ENCODE results near the gene BCL11B.

BCL11B gene

DNA sequence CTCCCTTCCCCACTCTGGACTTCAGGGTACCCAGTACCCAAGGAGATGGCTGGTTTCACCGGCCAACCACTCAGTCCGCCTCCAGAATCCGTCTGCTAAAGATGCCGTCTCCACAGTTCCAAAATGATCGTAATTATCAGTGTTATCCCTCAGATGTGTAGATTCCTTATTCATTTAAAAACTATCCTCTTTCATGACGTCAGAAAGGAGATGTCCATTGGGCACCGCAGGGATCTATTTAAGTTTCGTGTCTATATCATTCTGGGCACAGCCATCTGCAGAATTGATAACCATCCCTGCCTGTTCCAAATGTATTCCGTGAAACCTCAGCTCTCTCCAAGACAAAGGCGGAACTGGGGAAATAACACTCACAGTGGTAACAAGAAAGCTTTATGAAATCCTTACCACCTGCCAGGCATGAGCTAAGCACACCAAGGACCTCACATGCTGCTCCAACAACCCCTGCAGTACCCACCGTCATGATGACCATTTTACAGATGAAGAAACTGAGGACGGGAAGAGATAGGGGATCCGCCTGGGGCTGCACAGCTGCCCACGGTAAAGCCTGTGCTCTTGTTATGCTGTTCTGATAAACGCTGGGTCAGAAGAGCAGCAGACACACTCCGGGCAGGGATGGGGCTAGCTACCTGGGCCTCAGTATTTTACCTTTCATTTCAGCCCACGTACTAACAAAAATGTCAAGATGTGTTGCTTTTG is 90.0 kb downstream of the BCL11B start:
- DNase-seq (ENCODE audit: low read depth), result no peak

DNA sequence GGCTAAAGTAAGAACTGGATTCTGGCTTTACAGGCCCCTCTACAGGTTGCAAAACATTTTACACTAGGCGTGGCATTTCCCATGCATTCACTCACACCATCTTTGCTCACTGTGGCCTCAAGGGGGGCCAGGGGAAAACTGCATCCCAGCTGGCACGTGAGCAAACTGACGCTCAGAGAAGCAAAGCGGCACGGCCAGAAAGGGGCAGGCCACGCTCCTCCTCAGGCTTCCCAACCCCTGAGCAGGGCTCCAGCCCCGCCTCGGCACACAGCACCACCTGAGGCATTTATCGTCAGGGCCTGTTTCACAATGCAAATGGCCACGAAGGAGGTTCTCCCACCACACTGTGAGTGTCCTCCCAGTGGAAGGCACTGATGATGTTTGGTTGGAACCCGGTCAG is 90.8 kb downstream of the BCL11B start:
- DNase-seq (ENCODE audit: low read depth), result no peak

DNA sequence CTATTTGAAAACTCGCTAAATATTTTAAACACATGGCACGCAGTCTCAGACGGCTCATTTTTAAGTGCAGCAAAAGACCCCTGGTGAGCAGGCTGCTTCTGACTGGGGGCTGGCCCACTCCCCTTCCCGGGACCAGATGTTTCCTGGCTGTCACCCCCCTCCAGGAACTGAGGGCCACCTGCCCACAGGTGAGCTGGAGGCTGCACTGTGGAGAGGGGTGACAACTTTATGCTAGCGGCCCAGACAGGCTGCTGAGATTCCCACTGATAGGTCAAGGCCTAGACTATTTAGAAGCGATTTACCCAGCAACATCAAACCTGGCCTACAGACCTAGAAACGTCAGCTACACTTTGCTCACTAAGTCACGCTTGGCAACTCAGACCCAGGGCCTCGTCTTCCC is 92.1 kb downstream of the BCL11B start:
- no peak for DNase-seq (ENCODE audit: low read depth)

DNA sequence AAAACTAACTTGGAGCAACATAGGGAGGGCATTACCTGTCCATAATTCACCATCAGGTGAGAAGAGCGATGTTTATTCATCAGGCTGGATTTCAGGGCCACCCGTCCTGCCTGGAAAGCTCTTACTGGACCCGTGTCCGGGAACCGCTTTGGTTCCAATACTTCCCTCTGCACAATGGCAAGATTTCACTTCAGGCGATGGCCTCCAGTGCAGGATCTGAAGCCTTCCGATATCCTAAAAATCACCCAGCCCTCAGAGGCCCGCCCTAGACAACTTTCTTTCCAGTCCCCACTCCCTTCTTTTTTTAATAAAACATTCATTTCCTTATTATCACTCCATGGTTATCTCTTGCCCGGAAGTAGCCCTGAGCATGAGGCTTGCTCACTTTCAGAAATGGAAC is 92.5 kb downstream of the BCL11B start:
- no peak for DNase-seq (ENCODE audit: low read depth)

DNA sequence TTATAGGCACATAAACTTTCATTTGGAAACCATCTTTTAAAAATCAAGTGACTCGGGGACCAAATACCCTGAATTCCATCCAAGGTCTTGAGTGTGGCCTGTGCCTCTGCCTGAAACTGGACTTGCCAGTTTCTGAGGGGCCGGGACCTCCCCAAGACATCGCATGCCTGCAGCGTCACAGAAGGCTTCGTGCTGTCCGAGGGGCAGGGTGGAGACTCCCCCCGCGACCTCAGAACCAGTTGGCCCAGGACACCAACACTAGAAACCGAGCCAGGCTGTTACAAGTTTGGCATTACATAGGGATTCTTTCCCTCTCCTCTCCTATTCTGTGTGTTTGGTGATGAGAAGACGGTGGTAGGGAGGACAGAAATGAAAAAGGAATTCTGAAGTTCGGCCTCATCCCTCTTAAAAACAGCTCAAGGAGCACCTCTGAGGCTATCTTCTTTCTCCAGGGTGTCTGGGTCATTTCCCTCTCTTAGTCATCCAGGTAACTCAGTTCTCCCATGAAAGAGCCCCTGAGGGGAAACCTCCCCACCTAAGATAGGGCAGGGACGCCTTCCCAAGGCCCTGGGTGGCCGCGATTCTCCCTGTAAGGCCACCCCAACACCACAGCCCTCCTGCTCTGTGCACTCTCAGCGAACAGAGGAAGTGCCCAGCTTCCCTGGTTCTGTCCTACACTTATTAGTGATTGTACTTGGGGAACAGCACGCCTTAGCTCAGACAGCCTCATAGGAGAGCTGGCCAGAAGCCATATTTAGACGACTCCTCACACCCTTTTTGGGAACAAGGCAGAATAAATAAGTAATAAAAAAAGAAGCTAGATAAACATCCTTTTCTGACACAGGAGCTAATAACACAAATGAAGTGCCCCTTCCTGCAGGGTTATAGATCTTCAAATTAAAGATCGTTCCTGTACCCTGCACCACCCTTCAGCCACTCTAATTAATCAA is 93.8 kb downstream of the BCL11B start:
- no peak for DNase-seq (ENCODE audit: low read depth)

DNA sequence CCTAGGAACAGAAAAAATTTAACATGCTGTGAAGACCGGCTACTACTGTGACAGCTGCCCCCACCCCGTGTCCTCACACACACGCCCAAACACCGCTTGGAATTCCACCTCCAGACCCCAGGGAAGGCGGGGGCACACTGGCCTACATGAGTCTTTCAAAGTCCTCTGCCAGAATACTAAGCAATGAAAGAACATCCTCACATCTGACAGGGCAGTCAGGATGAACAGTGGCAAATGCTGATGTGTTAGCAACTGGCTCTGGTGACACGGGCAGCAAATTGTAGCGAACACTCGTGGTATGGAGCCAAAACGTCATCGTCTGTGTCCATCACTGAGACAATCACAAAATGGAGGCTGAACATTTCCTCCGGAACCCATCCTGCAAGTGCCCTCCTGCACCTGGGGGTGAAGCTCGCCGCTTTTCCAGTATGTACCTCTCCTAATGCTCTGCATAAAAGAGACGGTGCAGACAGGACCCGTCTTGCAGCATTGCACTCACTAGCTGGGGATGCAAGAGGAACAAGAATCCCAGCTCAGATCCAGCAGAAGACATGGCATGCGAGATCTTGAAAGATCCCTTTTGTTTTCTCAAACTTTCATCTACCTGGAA is 94.8 kb downstream of the BCL11B start:
- DNase-seq (ENCODE audit: low read depth), result no peak

DNA sequence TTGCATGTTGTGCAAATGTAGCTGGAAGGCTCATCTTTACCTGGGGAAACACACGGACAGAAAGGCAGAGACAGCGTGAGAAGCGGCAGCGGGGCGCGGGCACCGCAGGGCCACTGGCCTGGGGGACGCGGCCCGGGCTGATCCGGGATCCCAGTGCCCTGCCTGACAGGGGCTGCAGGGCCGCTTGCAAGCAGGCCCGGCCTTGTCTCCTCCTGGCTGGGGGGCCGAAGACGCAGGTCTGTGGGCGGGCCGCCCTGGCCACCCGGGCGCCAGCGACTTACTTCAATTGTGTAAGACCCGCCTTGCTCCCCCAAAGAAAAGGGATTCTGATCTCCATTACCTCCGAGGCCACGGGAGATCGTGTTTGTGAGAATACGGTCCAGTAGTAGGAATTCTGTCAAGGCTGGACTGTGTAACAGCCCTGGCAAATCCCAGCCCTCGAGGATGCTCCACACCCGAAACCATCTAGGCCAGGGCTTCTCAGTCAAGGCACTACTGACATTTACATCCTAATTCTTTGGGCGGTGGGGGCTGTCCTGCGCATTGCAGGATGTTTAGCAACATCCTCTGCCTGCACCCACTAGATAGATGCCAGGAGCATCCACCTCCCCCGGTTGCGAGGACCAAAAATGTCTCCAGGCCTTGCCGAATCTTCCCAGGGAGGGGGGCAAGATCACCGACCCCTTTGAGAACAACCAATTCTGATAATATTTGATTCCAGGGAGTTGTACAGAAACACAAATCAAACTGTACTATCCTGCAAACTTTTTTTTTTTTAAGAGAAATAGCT is 95.6 kb downstream of the BCL11B start:
- DNase-seq (ENCODE audit: low read depth), result no peak

DNA sequence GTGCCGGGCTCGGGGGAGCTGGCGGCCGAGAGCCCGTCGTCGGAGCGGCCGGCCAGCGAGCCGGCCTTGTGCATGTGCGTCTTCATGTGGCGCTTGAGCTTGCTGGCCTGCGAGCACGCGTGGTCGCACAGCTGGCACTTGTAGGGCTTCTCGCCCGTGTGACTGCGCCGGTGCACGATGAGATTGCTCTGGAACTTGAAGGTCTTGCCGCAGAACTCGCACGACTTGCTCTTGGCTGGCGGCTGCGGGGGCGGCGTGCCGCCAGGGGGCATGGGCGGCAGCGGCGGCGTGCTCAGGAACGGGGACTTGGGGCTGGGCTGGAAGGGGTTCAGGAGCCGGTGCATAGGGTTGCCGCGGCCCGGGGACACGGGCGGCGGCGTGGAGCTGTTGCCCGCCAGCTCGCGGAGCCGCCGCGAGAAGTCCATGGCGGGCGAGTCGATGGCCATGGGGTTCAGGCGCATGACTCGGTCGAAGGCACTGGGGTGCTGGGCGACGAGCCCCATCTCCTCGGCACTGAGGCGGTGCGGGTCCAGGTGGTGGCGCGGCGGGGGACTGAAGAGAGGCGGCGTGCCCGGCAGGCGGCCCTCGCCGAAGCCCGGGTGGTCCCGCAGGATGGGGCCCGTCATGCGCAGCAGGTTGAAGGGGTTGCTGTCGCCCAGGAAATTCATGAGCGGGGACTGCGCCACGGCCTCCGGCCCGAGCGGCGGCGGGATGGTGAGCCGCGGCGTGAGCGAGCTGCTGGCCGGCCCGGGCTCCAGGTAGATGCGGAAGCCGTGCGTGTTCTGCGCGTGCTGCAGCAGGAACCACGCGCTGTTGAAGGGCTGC is 96.5 kb downstream of the BCL11B start:
- no peak for DNase-seq (ENCODE audit: low read depth)

DNA sequence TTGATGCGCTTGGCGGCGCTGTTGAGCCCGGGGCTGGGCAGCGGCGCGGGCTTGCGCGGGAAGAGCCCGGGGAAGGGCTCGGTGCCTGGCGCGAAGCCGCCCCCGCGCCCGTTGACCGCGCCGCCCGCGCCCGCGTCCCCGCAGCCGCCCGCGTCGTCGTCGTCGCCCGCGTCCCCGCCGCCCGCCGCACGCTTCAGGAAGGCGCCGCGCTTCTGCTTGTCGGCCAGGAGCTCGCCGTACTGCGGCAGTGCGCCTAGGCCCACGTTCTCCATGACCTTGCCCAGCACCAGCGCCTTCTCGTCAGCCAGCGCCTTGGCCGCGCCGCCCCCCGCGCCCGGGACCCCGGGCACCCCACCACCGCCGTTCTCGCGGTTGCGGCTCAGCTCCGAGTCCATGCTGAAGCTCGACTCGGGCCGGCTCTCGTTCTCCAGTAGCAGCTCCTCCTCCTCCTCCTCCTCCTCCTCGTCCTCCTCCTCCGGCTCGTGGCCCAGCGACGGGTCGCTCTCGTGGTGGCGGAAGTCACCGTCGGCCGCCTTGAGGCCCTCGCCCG is 97.2 kb downstream of the BCL11B start:
- DNase-seq (ENCODE audit: low read depth), result no peak

DNA sequence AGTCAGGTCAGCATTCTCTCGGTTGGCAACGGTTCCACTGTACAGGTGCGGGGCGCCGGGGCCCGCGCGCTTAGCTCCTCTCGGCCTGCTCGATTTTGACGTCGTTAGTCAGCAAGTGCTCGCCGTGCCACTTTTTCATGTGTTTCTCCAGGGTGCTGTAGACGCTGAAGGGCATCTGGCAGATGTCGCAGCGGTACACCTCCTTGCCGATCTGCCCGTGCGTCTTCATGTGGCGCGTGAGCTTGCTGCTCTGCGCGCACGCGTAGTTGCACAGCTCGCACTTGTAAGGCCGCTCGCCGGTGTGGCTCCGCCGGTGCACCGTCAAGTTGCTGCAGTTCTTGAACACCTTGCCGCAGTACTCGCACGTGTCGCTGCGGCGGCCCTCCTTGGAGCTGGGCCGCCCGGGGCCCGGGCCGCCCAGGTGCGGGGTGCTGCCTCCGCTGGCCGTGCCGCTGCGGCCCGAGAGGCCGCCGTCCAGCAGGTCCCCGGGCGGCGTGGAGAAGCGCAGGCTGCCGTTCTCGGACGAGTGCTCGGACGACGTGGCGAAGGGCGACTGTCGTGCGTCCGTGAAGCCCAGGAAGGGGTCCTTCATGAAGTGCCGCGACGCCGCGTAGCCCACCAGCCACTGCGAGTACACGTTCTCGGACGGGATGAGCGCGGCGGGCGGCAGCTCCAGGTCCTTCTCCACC is 97.8 kb downstream of the BCL11B start:
- no peak for DNase-seq (ENCODE audit: low read depth)

DNA sequence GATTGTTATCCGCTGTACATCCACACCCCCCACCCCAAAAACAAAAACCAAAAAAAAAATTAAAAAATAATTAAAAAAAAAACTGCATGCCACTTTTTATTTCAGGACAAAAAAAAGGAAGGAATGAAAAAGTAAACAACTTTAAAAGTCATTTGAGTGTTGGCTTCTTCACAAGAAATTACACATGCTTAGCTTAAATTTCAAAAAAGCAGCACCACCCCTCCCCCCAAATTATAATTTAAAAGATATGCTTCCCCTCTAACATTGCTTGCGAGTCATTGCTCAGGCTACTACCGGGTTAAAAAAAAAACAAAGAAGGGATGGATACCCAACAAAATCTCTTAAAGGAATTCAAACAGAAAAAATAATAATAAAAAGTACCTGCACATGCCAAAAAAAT is 98.5 kb downstream of the BCL11B start:
- no peak for DNase-seq (ENCODE audit: low read depth)

DNA sequence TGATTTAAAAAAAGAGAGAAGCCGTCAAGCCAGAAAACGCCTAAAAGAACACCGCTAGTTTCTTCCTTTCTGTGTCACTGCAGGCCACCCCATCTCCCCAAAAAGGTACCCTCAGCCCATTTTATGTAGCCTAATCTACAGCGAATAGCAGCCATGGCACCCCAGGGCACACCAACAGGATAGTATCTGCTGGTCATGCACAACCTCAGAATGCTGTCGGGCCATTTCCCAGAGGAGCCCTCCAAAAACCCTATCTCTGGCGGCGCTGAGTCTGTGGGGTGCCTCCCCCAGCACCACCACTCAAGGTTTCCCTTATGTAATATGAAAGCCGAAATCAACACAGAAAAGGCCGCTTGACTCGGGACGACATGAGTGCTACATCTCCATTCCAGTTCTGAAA is 98.9 kb downstream of the BCL11B start:
- DNase-seq (ENCODE audit: low read depth), result no peak

DNA sequence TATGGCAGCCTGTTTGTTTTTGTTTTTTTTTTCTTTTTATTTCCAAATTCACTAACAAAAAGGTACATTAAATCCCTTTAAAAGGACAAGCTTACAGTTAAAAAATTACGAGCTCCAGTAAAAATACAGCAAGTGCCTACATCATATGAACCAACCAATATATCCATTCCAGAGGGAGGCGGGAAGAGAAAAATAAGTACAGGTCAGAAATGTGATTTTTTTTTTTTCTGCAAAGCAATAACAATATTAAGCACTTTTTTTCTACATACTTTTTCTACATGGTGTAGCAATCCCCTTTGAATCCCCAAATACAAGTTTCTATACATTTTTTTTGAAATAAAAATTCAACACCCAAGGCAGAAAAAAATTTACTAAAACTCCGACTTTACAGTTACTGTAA is 100.6 kb downstream of the BCL11B start:
- no peak for DNase-seq (ENCODE audit: low read depth)

DNA sequence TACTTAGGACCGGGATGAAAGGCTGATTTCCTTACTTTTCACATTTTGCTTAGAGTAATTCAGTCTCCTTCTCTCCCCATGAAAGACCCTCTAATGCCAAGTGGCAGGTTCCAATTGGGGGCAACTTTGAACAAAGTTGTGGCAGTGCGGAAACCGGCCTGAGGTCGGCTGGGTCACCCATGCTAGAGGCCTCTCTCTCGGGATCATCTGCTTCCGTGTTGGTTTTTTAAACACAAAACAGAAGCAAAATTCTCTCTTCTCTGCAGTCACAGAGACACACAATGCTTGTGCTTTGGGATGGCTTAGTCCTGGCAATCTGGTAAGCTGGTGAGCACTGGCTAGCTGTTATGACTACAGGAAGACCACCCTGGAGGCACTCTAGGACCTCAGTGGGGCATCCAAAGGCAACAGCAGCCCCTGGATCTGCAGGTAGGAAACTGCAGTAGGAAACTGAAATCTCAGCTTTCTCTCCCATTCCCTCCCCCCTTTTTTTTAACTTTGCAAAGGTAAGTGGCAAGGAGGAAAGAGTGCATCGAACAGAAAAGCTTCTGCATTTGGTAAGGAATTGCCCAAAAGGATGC is 102.1 kb downstream of the BCL11B start:
- no peak for DNase-seq (ENCODE audit: low read depth)

DNA sequence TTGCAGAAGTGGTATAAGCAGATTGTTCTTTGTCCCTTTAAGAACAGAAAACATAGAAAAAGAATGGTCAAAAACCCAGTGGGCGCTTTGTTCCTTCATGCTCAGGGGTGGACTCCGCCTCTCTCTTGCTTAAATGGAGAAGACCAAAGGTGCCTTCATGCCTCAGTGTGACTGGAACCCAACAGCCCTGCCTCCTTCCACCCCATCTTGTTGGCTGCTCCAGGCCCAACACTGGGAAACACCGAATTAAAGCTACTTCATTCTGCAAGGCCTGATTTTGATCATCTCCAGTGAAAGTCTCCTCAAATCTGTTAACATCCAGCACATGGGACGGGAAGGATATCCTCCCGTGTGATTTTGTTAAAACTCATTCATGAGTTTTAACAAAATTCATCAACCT is 103.7 kb downstream of the BCL11B start:
- DNase-seq (ENCODE audit: low read depth), result no peak

DNA sequence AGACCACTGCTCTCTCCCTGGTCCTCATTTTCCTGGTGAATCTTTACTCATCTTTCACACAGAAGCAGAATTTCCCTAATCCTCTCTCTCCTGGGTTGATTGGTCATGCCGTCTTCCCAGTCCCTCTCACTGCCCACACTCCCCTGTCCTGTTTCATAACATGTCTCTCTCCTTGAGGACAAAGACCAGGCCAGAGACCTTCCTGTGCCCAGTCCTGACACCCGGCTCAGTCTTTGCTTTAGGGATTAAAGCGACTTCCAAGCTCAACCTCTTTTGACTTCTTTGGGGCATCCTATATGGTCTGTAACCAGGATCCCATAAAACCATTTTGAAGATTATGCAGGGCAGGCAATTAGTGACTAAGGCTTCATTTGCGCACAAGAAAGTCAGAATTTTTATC is 105.5 kb downstream of the BCL11B start:
- DNase-seq (ENCODE audit: low read depth), result no peak

DNA sequence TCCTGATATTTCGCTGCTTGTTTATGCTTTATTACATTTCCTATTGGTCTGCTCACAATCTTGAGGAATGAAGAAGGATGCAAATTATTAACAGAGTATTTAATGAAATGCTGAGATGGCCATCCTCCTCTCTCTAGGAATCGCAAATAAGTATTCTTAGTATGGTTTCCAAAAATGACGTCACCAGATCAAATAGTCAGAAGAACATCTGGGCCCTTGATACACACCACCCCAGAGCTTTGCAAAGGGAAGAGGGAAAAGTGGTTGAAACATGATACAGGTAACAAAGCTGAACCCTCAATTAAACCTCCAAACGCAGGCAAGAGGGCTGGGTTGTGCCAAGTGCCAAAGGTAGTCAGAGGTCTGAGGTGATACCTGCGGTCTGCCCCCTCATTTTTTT is 107.3 kb downstream of the BCL11B start:
- no peak for DNase-seq (ENCODE audit: low read depth)

DNA sequence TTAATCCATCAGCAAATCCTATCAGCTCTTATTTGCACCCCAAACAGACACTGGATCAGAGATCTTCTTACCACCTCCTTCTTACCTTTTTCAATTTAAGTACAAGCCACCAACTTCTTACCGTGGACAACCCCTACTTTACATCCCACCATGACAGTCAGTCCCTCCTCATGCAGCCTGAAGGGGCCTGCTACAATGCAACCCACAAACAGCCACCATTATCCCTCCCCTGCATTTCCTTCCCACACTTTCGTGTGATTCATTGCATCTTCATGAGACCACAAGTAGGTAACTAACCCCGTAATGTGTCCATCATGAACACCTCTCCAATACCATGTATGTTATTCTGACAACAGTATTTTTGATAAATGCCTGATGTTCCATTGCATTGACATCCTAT is 108.6 kb downstream of the BCL11B start:
- no peak for DNase-seq (ENCODE audit: low read depth)

DNA sequence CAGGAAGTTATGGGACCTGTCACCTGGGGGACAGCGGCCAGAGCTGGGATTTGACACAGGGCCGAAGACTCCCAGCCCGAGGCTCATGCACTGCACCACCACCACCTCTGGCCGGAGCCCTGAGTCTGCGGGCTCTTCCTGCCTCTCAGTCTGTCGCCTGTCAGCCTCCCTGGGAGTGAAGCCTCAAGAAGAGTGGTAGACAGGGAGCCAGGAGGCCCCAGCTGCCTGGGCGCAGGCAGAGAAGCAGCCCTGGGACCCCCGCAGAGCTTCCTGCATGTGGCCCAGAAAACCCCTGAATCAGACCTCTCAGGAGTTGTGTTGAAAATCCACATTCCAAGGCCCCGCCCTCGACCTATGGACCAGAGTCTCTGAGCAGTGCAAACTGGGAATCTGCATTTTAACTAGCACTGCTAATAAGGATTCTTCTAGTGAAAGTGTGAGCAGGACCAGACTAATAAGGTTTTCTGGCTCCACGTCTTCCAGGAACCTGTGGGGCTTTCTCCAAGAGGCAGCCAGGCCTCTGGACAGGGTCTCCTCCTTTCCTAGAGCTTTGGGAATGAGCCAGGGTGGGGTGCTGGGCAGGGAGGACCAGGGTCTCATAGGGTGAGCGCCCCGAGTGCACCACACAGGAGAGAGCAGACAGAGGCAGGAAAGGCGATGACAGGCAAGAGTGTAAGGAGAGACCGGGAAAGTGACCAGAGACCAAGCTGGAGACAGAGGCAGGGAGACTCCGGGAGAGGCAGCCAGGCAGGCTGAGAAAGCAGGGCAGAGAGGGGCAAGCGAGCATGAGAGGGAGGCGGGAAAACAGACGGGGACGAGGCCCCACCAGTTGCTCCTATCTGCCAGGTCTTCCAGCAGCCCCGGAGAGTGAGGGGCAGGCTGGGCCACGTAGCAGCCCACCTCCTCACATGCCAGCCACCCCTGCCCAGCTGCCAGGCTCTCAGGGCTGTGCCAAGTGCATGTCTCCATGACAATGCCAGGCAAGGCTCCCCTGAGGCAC is 112.4 kb downstream of the BCL11B start:
- no peak for DNase-seq (ENCODE audit: low read depth)

Measured in CMK (cell line).